Left kidney (tissue), 8 donors: ENCODE data around the gene OR52E6. TPM values are rescaled to one million over a fixed set of nuclear protein-coding genes. Genes with fewer than 3 reads are reported as not detected.

Experiments used
- DNase-seq: peaks from one replicate; pipeline ENCODE4 v3.0.0-alpha.2; 2013
- long read RNA-seq, 8 donors: transcript quantifications; one replicate each; lab custom pipeline, GENCODE V29; 2026
- polyA plus RNA-seq: library from polyadenylated mRNA; unstranded; fragments of 120-200 nt; gene quantifications from one replicate; pipeline ENCODE4 v1.2.1, GENCODE V29; 2013; ENCODE audit not compliant: insufficient read length

OR52E6 gene
- not detected for polyA plus RNA-seq
- long read RNA-seq, donor 1, result 0 reads
- long read RNA-seq, donor 2, result 0 reads
- long read RNA-seq, donor 3, result 0 reads
- long read RNA-seq, donor 4, result 0 reads
- long read RNA-seq, donor 5, result 0 reads
- long read RNA-seq, donor 6, result 0 reads
- long read RNA-seq, donor 7, result 0 reads
- long read RNA-seq, donor 8, result 0 reads

- DNase-seq, result no peak
Observed at GRCh38 chr11:5841797-5842196, at the start of gene OR52E6. Gene OR52E6 (minus strand): TSS chr11:5841897. CDS start chr11:5841897, 0 bp downstream.

GRCh38 chr11:5891216-5891800 lies 49.6 kb upstream of the OR52E6 start:
- no peak for DNase-seq

GRCh38 chr11:5887661-5888060 lies 46.0 kb upstream of the OR52E6 start:
- DNase-seq, result no peak

- DNase-seq, result no peak
Observed at GRCh38 chr11:5887172-5887571, 45.5 kb upstream of the OR52E6 start.

GRCh38 chr11:5881756-5882155 lies 40.1 kb upstream of the OR52E6 start:
- no peak for DNase-seq

GRCh38 chr11:5880329-5880728 lies 38.6 kb upstream of the OR52E6 start, which contains the start of gene OR52E4:
Gene OR52E4 (plus strand): TSS chr11:5880629. CDS start chr11:5884293, 3,664 bp downstream.
- no peak for DNase-seq

- no peak for DNase-seq
Observed at GRCh38 chr11:5878564-5878963, 36.9 kb upstream of the OR52E6 start.

GRCh38 chr11:5865826-5866225 lies 24.1 kb upstream of the OR52E6 start:
- DNase-seq, result no peak

- DNase-seq, result no peak
Observed at GRCh38 chr11:5857590-5857989, 15.9 kb upstream of the OR52E6 start, which contains the start of gene OR52E8. Gene OR52E8 (minus strand): TSS chr11:5857690. CDS start chr11:5857690, 0 bp downstream.

GRCh38 chr11:5851002-5851401 lies 9.3 kb upstream of the OR52E6 start:
- DNase-seq, result no peak

- DNase-seq, result no peak
Observed at GRCh38 chr11:5847711-5848110, 6.0 kb upstream of the OR52E6 start.

- DNase-seq, result no peak
Observed at GRCh38 chr11:5846701-5847100, 5.0 kb upstream of the OR52E6 start.

GRCh38 chr11:5837695-5838094 lies 4.0 kb downstream of the OR52E6 start:
- no peak for DNase-seq

GRCh38 chr11:5833446-5833845 lies 8.3 kb downstream of the OR52E6 start:
- no peak for DNase-seq

- DNase-seq, result no peak
Observed at GRCh38 chr11:5831196-5831829, 10.4 kb downstream of the OR52E6 start.

- DNase-seq, result no peak
Observed at GRCh38 chr11:5818245-5818886, 23.3 kb downstream of the OR52E6 start.

GRCh38 chr11:5815534-5815933 lies 26.2 kb downstream of the OR52E6 start:
- no peak for DNase-seq

GRCh38 chr11:5809905-5810795 lies 31.5 kb downstream of the OR52E6 start:
- no peak for DNase-seq

- DNase-seq, result no peak
Observed at GRCh38 chr11:5809122-5809519, 32.6 kb downstream of the OR52E6 start.

GRCh38 chr11:5808500-5809121 lies 33.1 kb downstream of the OR52E6 start, which contains the start of gene OR52N2:
Gene OR52N2 (plus strand): TSS chr11:5808924. CDS start chr11:5820336, 11,412 bp downstream.
- DNase-seq, result peak; percentile 82

GRCh38 chr11:5807580-5807979 lies 34.1 kb downstream of the OR52E6 start:
- DNase-seq, result no peak
